ENCODE results near the gene SMC3. TPM values are rescaled to one million over a fixed set of nuclear protein-coding genes. Genes with fewer than 3 reads are reported as not detected.
"Not testable (repeated sequence)": the region's sequence is repeated elsewhere in the genome, so short reads cannot be mapped to it uniquely, and the experiment has no call there.

SMC3 gene
- total RNA-seq, 6 donors from 2014 or later: 13.7 to 45.9 (median 23.0) TPM

GRCh38 chr10:110609605-110610004 is 42.1 kb downstream of the SMC3 start:
- DNase-seq (no peak), ATAC-seq (ENCODE audit: low FRiP score in 2 of 2) (no peak)
- Histone ChIP-seq H3K4me1 (peaks cover 0 to 3% (median 0%) of the 10 kb centered on the region in 4 donors), H3K36me3 (peaks cover 0 to 24% (median 7%) of the 10 kb centered on the region in 4 donors), H3K9me3 (no peaks in the 10 kb centered on the region), H3K27ac (no peak overlapping the region), H3K27me3 (no peaks in the 10 kb centered on the region), H3K4me3 (no peak overlapping the region)
- TF ChIP-seq POLR2A (IDR thresholded peaks at IDR 0.05): no peak
- no peak for TF ChIP-seq POLR2AphosphoS5 (IDR thresholded peaks at IDR 0.05)
- TF ChIP-seq EP300 (IDR thresholded peaks at IDR 0.05): no peak
- TF ChIP-seq, protein P1, sequence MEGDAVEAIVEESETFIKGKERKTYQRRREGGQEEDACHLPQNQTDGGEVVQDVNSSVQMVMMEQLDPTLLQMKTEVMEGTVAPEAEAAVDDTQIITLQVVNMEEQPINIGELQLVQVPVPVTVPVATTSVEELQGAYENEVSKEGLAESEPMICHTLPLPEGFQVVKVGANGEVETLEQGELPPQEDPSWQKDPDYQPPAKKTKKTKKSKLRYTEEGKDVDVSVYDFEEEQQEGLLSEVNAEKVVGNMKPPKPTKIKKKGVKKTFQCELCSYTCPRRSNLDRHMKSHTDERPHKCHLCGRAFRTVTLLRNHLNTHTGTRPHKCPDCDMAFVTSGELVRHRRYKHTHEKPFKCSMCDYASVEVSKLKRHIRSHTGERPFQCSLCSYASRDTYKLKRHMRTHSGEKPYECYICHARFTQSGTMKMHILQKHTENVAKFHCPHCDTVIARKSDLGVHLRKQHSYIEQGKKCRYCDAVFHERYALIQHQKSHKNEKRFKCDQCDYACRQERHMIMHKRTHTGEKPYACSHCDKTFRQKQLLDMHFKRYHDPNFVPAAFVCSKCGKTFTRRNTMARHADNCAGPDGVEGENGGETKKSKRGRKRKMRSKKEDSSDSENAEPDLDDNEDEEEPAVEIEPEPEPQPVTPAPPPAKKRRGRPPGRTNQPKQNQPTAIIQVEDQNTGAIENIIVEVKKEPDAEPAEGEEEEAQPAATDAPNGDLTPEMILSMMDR (IDR thresholded peaks at IDR 0.05): no peak
- 38 to 42% methylated on average over 2 of the region's 2 CpGs for WGBS, 2 donors

GRCh38 chr10:110610308-110610774 is 42.8 kb downstream of the SMC3 start:
- Histone ChIP-seq H3K27me3 (no peaks in the 10 kb centered on the region), H3K4me1 (peaks cover 0 to 3% (median 0%) of the 10 kb centered on the region in 4 donors), H3K9me3 (no peaks in the 10 kb centered on the region), H3K27ac (no peak overlapping the region), H3K4me3 (no peak overlapping the region), H3K36me3 (peaks cover 0 to 16% (median 4%) of the 10 kb centered on the region in 4 donors)
- DNase-seq: no peak
- TF ChIP-seq, protein P1 (IDR thresholded peaks at IDR 0.05): peak; percentile 38 to 65 (median 57)
- TF ChIP-seq EP300 (IDR thresholded peaks at IDR 0.05): no peak
- TF ChIP-seq POLR2AphosphoS5 (IDR thresholded peaks at IDR 0.05): no peak
- ATAC-seq (ENCODE audit: low FRiP score in 2 of 2): peak in 1 of 2 donors; percentile 73
- 14 to 28% methylated on average over 3 of the region's 3 CpGs for WGBS, 2 donors

- H3K27ac ChIP-seq; H3K4me3 ChIP-seq; H3K4me1 ChIP-seq; H3K9me3 ChIP-seq; H3K27me3 ChIP-seq; DNase-seq; ATAC-seq (ENCODE audit: low FRiP score in 2 of 2): not testable (repeated sequence)
- 78 to 84% methylated on average over 3 of the region's 3 CpGs for WGBS, 2 donors
- H3K36me3 ChIP-seq: peaks cover 0 to 12% (median 1%) of the 10 kb centered on the region in 4 donors
These were observed 43.3 kb downstream of the SMC3 start for GRCh38 chr10:110610781-110611180.

DNA sequence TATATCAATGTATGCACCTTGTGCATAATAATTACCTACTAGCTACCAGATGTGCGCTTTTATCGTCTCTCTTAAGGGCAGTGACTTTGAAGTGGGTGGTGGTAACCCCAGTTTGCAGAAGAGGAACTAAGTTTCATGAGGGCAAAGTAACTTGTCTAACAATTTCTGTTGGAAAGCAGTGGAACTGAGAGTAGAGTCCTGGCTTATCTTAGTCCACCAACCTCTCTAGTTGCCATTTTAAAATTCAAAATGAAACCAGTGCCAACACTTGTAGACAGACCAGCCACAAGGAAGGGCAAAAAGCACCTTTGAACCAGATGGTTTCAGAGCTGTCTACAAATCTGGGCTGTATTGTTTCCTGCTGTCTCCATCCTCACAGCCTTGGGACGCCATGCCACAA is 44.6 kb downstream of the SMC3 start:
- WGBS, 2 donors: 76 to 79% methylated on average over 3 of the region's 3 CpGs
- Histone ChIP-seq H3K9me3 (no peaks in the 10 kb centered on the region), H3K4me1 (peaks cover 0 to 3% (median 0%) of the 10 kb centered on the region in 4 donors), H3K27ac (no peak overlapping the region), H3K27me3 (no peaks in the 10 kb centered on the region), H3K36me3 (peaks cover 0 to 3% (median 0%) of the 10 kb centered on the region in 4 donors), H3K4me3 (no peak overlapping the region)
- DNase-seq: no peak
- no peak for TF ChIP-seq POLR2AphosphoS5 (IDR thresholded peaks at IDR 0.05)
- no peak for ATAC-seq (ENCODE audit: low FRiP score in 2 of 2)

GRCh38 chr10:110612629-110613028 is 45.1 kb downstream of the SMC3 start:
- ATAC-seq (ENCODE audit: low FRiP score in 2 of 2) (no peak), DNase-seq (no peak)
- no peaks in the 10 kb centered on the region for H3K27me3 ChIP-seq
- H3K27ac ChIP-seq: no peak overlapping the region
- TF ChIP-seq POLR2AphosphoS5 (IDR thresholded peaks at IDR 0.05) (no peak), POLR2A (IDR thresholded peaks at IDR 0.05) (no peak), EP300 (IDR thresholded peaks at IDR 0.05) (no peak)
- TF ChIP-seq, protein P1 (IDR thresholded peaks at IDR 0.05): no peak
- H3K4me1 ChIP-seq: peaks cover 0 to 3% (median 0%) of the 10 kb centered on the region in 4 donors
- no peaks in the 10 kb centered on the region for H3K9me3 ChIP-seq
- 96 to 98% methylated on average over 4 of the region's 4 CpGs for WGBS, 2 donors
- H3K36me3 ChIP-seq: no peaks in the 10 kb centered on the region
- H3K4me3 ChIP-seq: no peak overlapping the region

DNA sequence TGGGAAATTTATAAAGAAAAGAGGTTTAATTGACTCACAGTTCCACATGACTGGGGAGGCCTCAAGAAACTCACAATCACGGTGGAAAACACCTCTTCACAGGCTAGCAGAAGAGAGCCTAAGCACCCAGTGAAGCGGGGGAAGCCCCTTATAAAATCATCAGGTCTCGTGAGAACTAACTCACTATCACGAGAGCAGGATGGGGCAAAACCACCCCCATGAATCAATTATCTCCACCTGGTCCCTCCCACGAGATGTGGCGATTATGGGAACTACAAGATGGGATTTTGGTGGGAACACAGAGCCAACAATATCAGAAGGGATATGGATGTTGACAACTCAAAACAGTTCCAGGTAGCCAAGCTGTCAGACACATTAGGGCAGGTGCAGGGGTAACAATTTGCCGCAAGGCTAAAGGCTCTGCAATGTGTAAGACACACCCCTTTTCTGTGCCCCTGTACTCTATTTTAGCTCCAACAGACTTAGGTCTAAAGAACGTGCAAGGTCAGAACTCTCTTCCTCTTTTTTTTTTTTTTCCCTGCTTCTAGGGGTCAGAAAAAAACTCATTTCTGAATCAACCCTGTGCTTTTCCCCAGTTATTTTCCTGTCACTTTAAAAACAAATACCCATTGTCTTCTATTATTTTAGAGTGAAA is 46.0 kb downstream of the SMC3 start:
- no peak overlapping the region for H3K4me3 ChIP-seq
- TF ChIP-seq POLR2AphosphoS5 (IDR thresholded peaks at IDR 0.05) (no peak), EP300 (IDR thresholded peaks at IDR 0.05) (no peak), POLR2A (IDR thresholded peaks at IDR 0.05) (no peak)
- TF ChIP-seq, protein P1 (IDR thresholded peaks at IDR 0.05): no peak
- DNase-seq: no peak
- H3K9me3 ChIP-seq: no peaks in the 10 kb centered on the region
- no peak for ATAC-seq (ENCODE audit: low FRiP score in 2 of 2)
- no peaks in the 10 kb centered on the region for H3K27me3 ChIP-seq
- no peaks in the 10 kb centered on the region for H3K36me3 ChIP-seq
- peaks cover 0 to 3% (median 0%) of the 10 kb centered on the region in 4 donors for H3K4me1 ChIP-seq
- 67 to 80% methylated on average over 8 of the region's 8 CpGs for WGBS, 2 donors
- H3K27ac ChIP-seq: no peak overlapping the region
